GM12872 (cell line): ENCODE results near the gene SEC61B.

Experiments used
- CTCF ChIP-seq: IDR thresholded peaks from 3 replicates; pipeline ENCODE4 v1.5.1; 2011; ENCODE audit warnings: low read depth, mild to moderate bottlenecking, low read length, moderate library complexity; ENCODE audit not compliant: insufficient read depth

SEC61B gene

GRCh38 chr9:99255651-99256050 is 33.6 kb downstream of the SEC61B start:
- no peak for TF ChIP-seq CTCF

- no peak for TF ChIP-seq CTCF
Observed at GRCh38 chr9:99257723-99258389, 35.8 kb downstream of the SEC61B start.

GRCh38 chr9:99259231-99259918 is 37.3 kb downstream of the SEC61B start:
- TF ChIP-seq CTCF = no peak

GRCh38 chr9:99261923-99262322 is 39.8 kb downstream of the SEC61B start:
- no peak for TF ChIP-seq CTCF

- TF ChIP-seq CTCF = no peak
Observed at GRCh38 chr9:99262949-99263418, 40.9 kb downstream of the SEC61B start.

- TF ChIP-seq CTCF = peak; percentile 29; the same call in 2 of the 3 replicates
Observed at GRCh38 chr9:99264070-99264680, 42.1 kb downstream of the SEC61B start.

GRCh38 chr9:99265691-99266090 is 43.6 kb downstream of the SEC61B start:
- TF ChIP-seq CTCF = no peak
